GM21423 (cell line): ENCODE results near the gene DHCR7.

Experiments used
- ATAC-seq: cut with Tn5 transposase; IDR thresholded peaks from one replicate; pipeline ENCODE4 v1.9.1; 2021; ENCODE audit warnings: mild to moderate bottlenecking, moderate library complexity; ENCODE audit not compliant: unreplicated experiment

DHCR7 gene

DNA sequence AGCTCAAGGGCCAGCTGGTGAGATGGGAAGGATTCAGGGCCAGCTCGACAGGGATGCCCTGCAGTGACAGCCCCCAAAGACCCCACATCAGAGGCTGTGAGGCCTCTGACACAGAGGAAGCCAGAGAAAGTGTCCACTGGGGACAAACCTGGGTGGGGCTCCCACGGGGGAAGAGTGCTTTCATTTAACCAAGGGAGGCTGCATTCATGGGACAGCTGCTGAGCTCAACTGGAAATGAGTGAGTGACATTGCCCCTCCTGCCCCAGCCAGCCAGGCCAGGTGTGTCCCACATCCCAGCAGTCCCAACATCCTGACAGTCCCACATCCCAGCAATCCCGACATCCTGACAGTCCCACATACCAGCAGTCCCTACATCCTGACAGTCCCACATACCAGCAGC lies 61.0 kb downstream of the DHCR7 start:
- ATAC-seq, result no peak

GRCh38 chr11:71386202-71386601 lies 62.0 kb downstream of the DHCR7 start:
- ATAC-seq, result no peak

DNA sequence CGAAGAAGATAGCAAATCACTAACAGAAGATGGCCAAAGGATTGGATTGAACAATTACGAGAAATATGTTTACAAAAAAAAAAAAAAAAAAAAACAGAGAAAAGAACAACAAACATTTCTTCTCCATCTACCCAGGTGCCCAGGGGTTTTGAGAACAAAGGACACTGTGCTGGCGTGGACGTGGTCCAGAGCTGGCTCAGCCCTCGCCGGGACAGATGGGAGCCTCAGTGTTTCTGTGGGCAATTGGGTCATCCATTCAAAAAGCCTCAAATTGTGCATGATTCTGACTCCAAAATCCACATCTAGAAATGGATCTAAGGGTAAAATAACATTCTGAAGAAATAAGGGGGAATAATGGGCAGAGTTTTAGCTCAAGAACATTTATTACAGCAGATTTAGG lies 63.1 kb downstream of the DHCR7 start:
- ATAC-seq, result no peak

DNA sequence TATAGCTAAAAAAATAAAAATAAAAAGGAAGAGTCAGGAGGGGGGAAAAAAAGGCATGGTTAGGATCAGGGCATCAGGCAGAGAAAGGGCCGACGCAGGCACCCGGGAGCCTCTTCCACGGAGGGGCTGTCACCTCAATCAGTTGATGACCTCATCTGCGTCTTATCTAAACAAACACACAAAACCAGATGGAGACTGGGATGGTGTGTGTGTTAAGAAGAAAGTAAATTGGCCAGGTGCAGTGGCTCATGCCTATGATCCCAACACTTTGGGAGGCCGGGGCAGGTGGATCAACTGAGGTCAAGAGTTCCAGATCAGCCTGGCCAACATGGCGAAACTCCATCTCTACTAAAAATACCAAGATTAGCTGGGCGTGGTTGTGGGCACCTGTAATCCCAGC lies 63.6 kb downstream of the DHCR7 start:
- ATAC-seq, result no peak
